Measurements from ENCODE around the gene SIPA1L3.

DNA sequence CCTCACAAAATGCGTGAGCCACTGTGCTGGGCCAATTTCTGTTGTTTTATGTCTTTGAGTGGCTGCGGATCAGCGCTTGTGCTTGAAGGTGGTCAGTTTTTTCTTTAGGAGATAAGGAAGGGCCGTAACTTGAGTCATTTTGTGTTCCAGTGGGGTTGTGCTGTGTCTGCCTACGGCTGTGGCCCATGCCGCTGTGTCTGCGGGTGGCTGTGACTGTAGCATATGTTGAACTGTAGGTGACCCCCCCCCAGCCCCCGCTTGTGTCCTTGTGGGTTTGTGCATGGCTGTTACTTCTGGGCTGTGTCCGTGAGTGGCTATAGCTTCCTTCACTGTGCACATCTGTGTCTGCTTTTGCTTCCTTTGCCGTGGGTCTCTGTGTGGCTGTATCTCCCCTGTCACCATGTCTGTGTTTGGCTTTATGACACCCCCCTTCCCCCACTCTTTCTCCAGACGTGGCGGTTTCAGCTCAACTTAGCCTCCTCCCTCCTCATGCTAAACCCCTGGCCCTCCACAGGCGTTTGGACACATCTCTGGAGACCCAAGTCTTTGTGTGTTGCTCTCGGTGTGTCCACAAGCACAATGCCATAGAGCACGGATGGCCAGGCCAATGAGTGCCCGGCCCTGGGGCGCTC is 348.5 kb downstream of the SIPA1L3 start:
- TF ChIP-seq, protein P1, sequence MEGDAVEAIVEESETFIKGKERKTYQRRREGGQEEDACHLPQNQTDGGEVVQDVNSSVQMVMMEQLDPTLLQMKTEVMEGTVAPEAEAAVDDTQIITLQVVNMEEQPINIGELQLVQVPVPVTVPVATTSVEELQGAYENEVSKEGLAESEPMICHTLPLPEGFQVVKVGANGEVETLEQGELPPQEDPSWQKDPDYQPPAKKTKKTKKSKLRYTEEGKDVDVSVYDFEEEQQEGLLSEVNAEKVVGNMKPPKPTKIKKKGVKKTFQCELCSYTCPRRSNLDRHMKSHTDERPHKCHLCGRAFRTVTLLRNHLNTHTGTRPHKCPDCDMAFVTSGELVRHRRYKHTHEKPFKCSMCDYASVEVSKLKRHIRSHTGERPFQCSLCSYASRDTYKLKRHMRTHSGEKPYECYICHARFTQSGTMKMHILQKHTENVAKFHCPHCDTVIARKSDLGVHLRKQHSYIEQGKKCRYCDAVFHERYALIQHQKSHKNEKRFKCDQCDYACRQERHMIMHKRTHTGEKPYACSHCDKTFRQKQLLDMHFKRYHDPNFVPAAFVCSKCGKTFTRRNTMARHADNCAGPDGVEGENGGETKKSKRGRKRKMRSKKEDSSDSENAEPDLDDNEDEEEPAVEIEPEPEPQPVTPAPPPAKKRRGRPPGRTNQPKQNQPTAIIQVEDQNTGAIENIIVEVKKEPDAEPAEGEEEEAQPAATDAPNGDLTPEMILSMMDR (IDR thresholded peaks at IDR 0.05) = no peak
- no peak for TF ChIP-seq POLR2A (IDR thresholded peaks at IDR 0.05)
